ENCODE results near the gene PRKG2.

The PRKG2 gene

GRCh38 chr4:81214881-81215868 is at the start of gene PRKG2:
Gene PRKG2 (minus strand): TSS chr4:81215222. CDS start chr4:81205047, 10,175 bp downstream.
- H3K27me3 ChIP-seq (ENCODE audit: control insufficient read depth, insufficient read depth, low read length) = no peaks in the 10 kb centered on the region
- H3K27ac ChIP-seq (ENCODE audit: low read depth, low read length) = no peak within 1 kb of the TSS
- H3K4me1 ChIP-seq (ENCODE audit: control insufficient read depth, insufficient read depth, low read length) = no peaks in the 10 kb centered on the region
- peak within 1 kb of the TSS; percentile 65 for H3K4me3 ChIP-seq (ENCODE audit: low read length)
- no peaks in the 10 kb centered on the region for H3K36me3 ChIP-seq (ENCODE audit: control insufficient read depth, insufficient read depth, low read length)
- no peak within 1 kb of the TSS for H3K9ac ChIP-seq (ENCODE audit: low read length)

- Histone ChIP-seq H3K9ac (ENCODE audit: low read length) (no peak overlapping the region), H3K36me3 (ENCODE audit: control insufficient read depth, insufficient read depth, low read length) (no peaks in the 10 kb centered on the region), H3K27me3 (ENCODE audit: control insufficient read depth, insufficient read depth, low read length) (no peaks in the 10 kb centered on the region), H3K4me1 (ENCODE audit: control insufficient read depth, insufficient read depth, low read length) (no peaks in the 10 kb centered on the region), H3K4me3 (ENCODE audit: low read length) (no peak overlapping the region), H3K27ac (ENCODE audit: low read depth, low read length) (no peak overlapping the region)
Observed at GRCh38 chr4:81260443-81261101, 45.5 kb upstream of the PRKG2 start.

GRCh38 chr4:81258841-81259550 is 44.0 kb upstream of the PRKG2 start:
- Histone ChIP-seq H3K27ac (ENCODE audit: low read depth, low read length) (no peak overlapping the region), H3K9ac (ENCODE audit: low read length) (no peak overlapping the region), H3K4me3 (ENCODE audit: low read length) (no peak overlapping the region), H3K36me3 (ENCODE audit: control insufficient read depth, insufficient read depth, low read length) (no peaks in the 10 kb centered on the region), H3K4me1 (ENCODE audit: control insufficient read depth, insufficient read depth, low read length) (no peaks in the 10 kb centered on the region), H3K27me3 (ENCODE audit: control insufficient read depth, insufficient read depth, low read length) (no peaks in the 10 kb centered on the region)

- H3K36me3 ChIP-seq (ENCODE audit: control insufficient read depth, insufficient read depth, low read length) = no peaks in the 10 kb centered on the region
- H3K4me1 ChIP-seq (ENCODE audit: control insufficient read depth, insufficient read depth, low read length) = no peaks in the 10 kb centered on the region
- no peak overlapping the region for H3K9ac ChIP-seq (ENCODE audit: low read length)
- no peaks in the 10 kb centered on the region for H3K27me3 ChIP-seq (ENCODE audit: control insufficient read depth, insufficient read depth, low read length)
- H3K27ac ChIP-seq (ENCODE audit: low read depth, low read length) = no peak overlapping the region
- H3K4me3 ChIP-seq (ENCODE audit: low read length) = no peak overlapping the region
Observed at GRCh38 chr4:81257816-81258215, 42.8 kb upstream of the PRKG2 start.

GRCh38 chr4:81257021-81257420 is 42.0 kb upstream of the PRKG2 start:
- Histone ChIP-seq H3K27ac (ENCODE audit: low read depth, low read length) (no peak overlapping the region), H3K4me3 (ENCODE audit: low read length) (no peak overlapping the region), H3K27me3 (ENCODE audit: control insufficient read depth, insufficient read depth, low read length) (no peaks in the 10 kb centered on the region)

GRCh38 chr4:81256059-81256970 is 41.3 kb upstream of the PRKG2 start:
- H3K27ac ChIP-seq (ENCODE audit: low read depth, low read length) = no peak overlapping the region
- no peak overlapping the region for H3K9ac ChIP-seq (ENCODE audit: low read length)
- no peak overlapping the region for H3K4me3 ChIP-seq (ENCODE audit: low read length)
- no peaks in the 10 kb centered on the region for H3K36me3 ChIP-seq (ENCODE audit: control insufficient read depth, insufficient read depth, low read length)
- no peaks in the 10 kb centered on the region for H3K4me1 ChIP-seq (ENCODE audit: control insufficient read depth, insufficient read depth, low read length)
- H3K27me3 ChIP-seq (ENCODE audit: control insufficient read depth, insufficient read depth, low read length) = no peaks in the 10 kb centered on the region

More at GRCh38 chr4:81257021-81257420, 42.0 kb upstream of the PRKG2 start:
- Histone ChIP-seq H3K4me1 (ENCODE audit: control insufficient read depth, insufficient read depth, low read length) (no peaks in the 10 kb centered on the region), H3K9ac (ENCODE audit: low read length) (no peak overlapping the region), H3K36me3 (ENCODE audit: control insufficient read depth, insufficient read depth, low read length) (no peaks in the 10 kb centered on the region)

GRCh38 chr4:81255524-81255923 is 40.5 kb upstream of the PRKG2 start:
- Histone ChIP-seq H3K36me3 (ENCODE audit: control insufficient read depth, insufficient read depth, low read length) (no peaks in the 10 kb centered on the region), H3K9ac (ENCODE audit: low read length) (no peak overlapping the region), H3K27me3 (ENCODE audit: control insufficient read depth, insufficient read depth, low read length) (no peaks in the 10 kb centered on the region), H3K27ac (ENCODE audit: low read depth, low read length) (no peak overlapping the region), H3K4me3 (ENCODE audit: low read length) (no peak overlapping the region), H3K4me1 (ENCODE audit: control insufficient read depth, insufficient read depth, low read length) (no peaks in the 10 kb centered on the region)

GRCh38 chr4:81250430-81250829 is 35.4 kb upstream of the PRKG2 start:
- Histone ChIP-seq H3K4me1 (ENCODE audit: control insufficient read depth, insufficient read depth, low read length) (no peaks in the 10 kb centered on the region), H3K36me3 (ENCODE audit: control insufficient read depth, insufficient read depth, low read length) (no peaks in the 10 kb centered on the region), H3K27ac (ENCODE audit: low read depth, low read length) (no peak overlapping the region), H3K9ac (ENCODE audit: low read length) (no peak overlapping the region), H3K27me3 (ENCODE audit: control insufficient read depth, insufficient read depth, low read length) (no peaks in the 10 kb centered on the region), H3K4me3 (ENCODE audit: low read length) (no peak overlapping the region)

GRCh38 chr4:81245218-81246009 is 30.4 kb upstream of the PRKG2 start:
- Histone ChIP-seq H3K27ac (ENCODE audit: low read depth, low read length) (no peak overlapping the region), H3K9ac (ENCODE audit: low read length) (no peak overlapping the region), H3K27me3 (ENCODE audit: control insufficient read depth, insufficient read depth, low read length) (no peaks in the 10 kb centered on the region), H3K4me3 (ENCODE audit: low read length) (no peak overlapping the region), H3K4me1 (ENCODE audit: control insufficient read depth, insufficient read depth, low read length) (no peaks in the 10 kb centered on the region), H3K36me3 (ENCODE audit: control insufficient read depth, insufficient read depth, low read length) (no peaks in the 10 kb centered on the region)

- no peaks in the 10 kb centered on the region for H3K27me3 ChIP-seq (ENCODE audit: control insufficient read depth, insufficient read depth, low read length)
- no peaks in the 10 kb centered on the region for H3K4me1 ChIP-seq (ENCODE audit: control insufficient read depth, insufficient read depth, low read length)
- no peaks in the 10 kb centered on the region for H3K36me3 ChIP-seq (ENCODE audit: control insufficient read depth, insufficient read depth, low read length)
- no peak overlapping the region for H3K9ac ChIP-seq (ENCODE audit: low read length)
- H3K4me3 ChIP-seq (ENCODE audit: low read length) = no peak overlapping the region
- H3K27ac ChIP-seq (ENCODE audit: low read depth, low read length) = no peak overlapping the region
Observed at GRCh38 chr4:81237791-81238190, 22.8 kb upstream of the PRKG2 start.

All from rectal smooth muscle tissue (tissue), 1 donor.